ENCODE measurements around the gene PRDM15. TPM values are rescaled to one million over a fixed set of nuclear protein-coding genes. Genes with fewer than 3 reads are reported as not detected.

The PRDM15 gene
- polyA plus RNA-seq, 3 donors = 0.19 to 19.0 (median 0.74) TPM

- Histone ChIP-seq H2AFZ (ENCODE audit: insufficient read depth, low read depth, low read length, poor library complexity, severe bottlenecking) (no peak overlapping the region), H3K9ac (ENCODE audit: insufficient read depth, low read length, poor library complexity, severe bottlenecking) (no peak overlapping the region), H3K4me3 (replicated peaks in 1 of 3; ENCODE audit: low read depth in 2 of 3, low read length in 3 of 3) (no peak overlapping the region), H3K36me3 (replicated peaks in 1 of 2; ENCODE audit: control insufficient read depth in 1 of 2, insufficient read depth in 2 of 2, low read length in 2 of 2) (peaks cover 25 to 57% of the 10 kb centered on the region in 2 donors), H3K4me2 (replicated peaks; ENCODE audit: extremely low read depth, low read length, poor library complexity, severe bottlenecking) (no peak overlapping the region), H3K9me3 (replicated peaks in 1 of 2; ENCODE audit: control insufficient read depth in 1 of 2, insufficient read depth in 1 of 2, low read length in 2 of 2) (no peaks in the 10 kb centered on the region), H3K4me1 (ENCODE audit: control insufficient read depth in 1 of 2, insufficient read depth in 2 of 2, low read length in 2 of 2) (no peaks in the 10 kb centered on the region), H3K27ac (ENCODE audit: low read depth in 1 of 2, low read length in 2 of 2) (no peak overlapping the region), H3K79me2 (ENCODE audit: insufficient read depth, low read length) (no peaks in the 10 kb centered on the region), H3K27me3 (ENCODE audit: control insufficient read depth in 2 of 2, insufficient read depth in 2 of 2, low read length in 2 of 2) (no peaks in the 10 kb centered on the region), H4K20me1 (ENCODE audit: insufficient read depth, low read length) (no peaks in the 10 kb centered on the region)
- Mint-ChIP-seq H3K4me3 (no peak overlapping the region), H3K9me3 (no peaks in the 10 kb centered on the region), H3K27ac (no peak overlapping the region), H3K4me1 (no peaks in the 10 kb centered on the region), H3K36me3 (peaks cover 28 to 35% of the 10 kb centered on the region in 2 donors), H3K27me3 (ENCODE audit: low read depth in 3 of 3) (peaks cover 0 to 1% (median 0%) of the 10 kb centered on the region in 3 donors)
- DNase-seq = no peak
- intact Hi-C loops (cut with micrococcal nuclease) = no loop called here
- no peak for TF ChIP-seq CTCF (IDR thresholded peaks at IDR 0.05)
- over 99% methylated on average over 10 of the region's 17 CpGs for whole genome bisulfite sequencing (ENCODE audit: insufficient coverage)
These were observed 47.1 kb downstream of the PRDM15 start for GRCh38 chr21:41831866-41832595.

- no peaks in the 10 kb centered on the region for H3K4me1 Mint-ChIP-seq
- intact Hi-C loops (cut with micrococcal nuclease) = no loop called here
- Histone ChIP-seq H3K9me3 (replicated peaks in 1 of 2; ENCODE audit: control insufficient read depth in 1 of 2, insufficient read depth in 1 of 2, low read length in 2 of 2) (no peaks in the 10 kb centered on the region), H2AFZ (ENCODE audit: insufficient read depth, low read depth, low read length, poor library complexity, severe bottlenecking) (no peak overlapping the region), H3K4me1 (ENCODE audit: control insufficient read depth in 1 of 2, insufficient read depth in 2 of 2, low read length in 2 of 2) (no peaks in the 10 kb centered on the region), H3K9ac (ENCODE audit: insufficient read depth, low read length, poor library complexity, severe bottlenecking) (no peak overlapping the region), H3K36me3 (replicated peaks in 1 of 2; ENCODE audit: control insufficient read depth in 1 of 2, insufficient read depth in 2 of 2, low read length in 2 of 2) (peaks cover 20 to 57% of the 10 kb centered on the region in 2 donors), H3K4me2 (replicated peaks; ENCODE audit: extremely low read depth, low read length, poor library complexity, severe bottlenecking) (no peak overlapping the region), H4K20me1 (ENCODE audit: insufficient read depth, low read length) (no peaks in the 10 kb centered on the region), H3K27me3 (ENCODE audit: control insufficient read depth in 2 of 2, insufficient read depth in 2 of 2, low read length in 2 of 2) (no peaks in the 10 kb centered on the region), H3K79me2 (ENCODE audit: insufficient read depth, low read length) (no peaks in the 10 kb centered on the region), H3K4me3 (replicated peaks in 1 of 3; ENCODE audit: low read depth in 2 of 3, low read length in 3 of 3) (no peak overlapping the region), H3K27ac (ENCODE audit: low read depth in 1 of 2, low read length in 2 of 2) (no peak overlapping the region)
- H3K27me3 Mint-ChIP-seq (ENCODE audit: low read depth in 3 of 3) = peaks cover 0 to 1% (median 0%) of the 10 kb centered on the region in 3 donors
- no peak for DNase-seq
- WGBS (ENCODE audit: insufficient coverage) = 75% methylated on average over 2 of the region's 8 CpGs
- peaks cover 24 to 29% of the 10 kb centered on the region in 2 donors for H3K36me3 Mint-ChIP-seq
- no peak for TF ChIP-seq CTCF (IDR thresholded peaks at IDR 0.05)
- no peak overlapping the region for H3K4me3 Mint-ChIP-seq
- peak overlapping the region in 1 of 7 donors; percentile 40 for H3K27ac Mint-ChIP-seq
- no peaks in the 10 kb centered on the region for H3K9me3 Mint-ChIP-seq
These were observed 47.7 kb downstream of the PRDM15 start for GRCh38 chr21:41831453-41831831.
